Mesothelial cell of epicardium (in vitro differentiated cells): ENCODE data around the gene EHBP1L1. TPM values are rescaled to one million over a fixed set of nuclear protein-coding genes. Genes with fewer than 3 reads are reported as not detected.
A peak's percentile ranks its signal among the peaks of the same experiment; 100 is the strongest.

Experiments used
- DNase-seq, 2 experiments: peaks; one replicate each; pipeline ENCODE4 v3.0.0; 2021; ENCODE audit warnings: low spot score in 2 of 2; ENCODE audit not compliant: unreplicated experiment in 2 of 2
- H3K27ac Mint-ChIP-seq: 2 replicates; pipeline ENCODE4 v1.8.0; 2021; ENCODE audit warnings: mixed read lengths
- H3K27me3 Mint-ChIP-seq: 2 replicates; pipeline ENCODE4 v1.8.0; 2021; ENCODE audit warnings: low read depth, mixed read lengths
- H3K36me3 Mint-ChIP-seq: 2 replicates; pipeline ENCODE4 v1.8.0; 2021; ENCODE audit warnings: mixed read lengths
- H3K4me1 Mint-ChIP-seq: 2 replicates; pipeline ENCODE4 v1.8.0; 2021; ENCODE audit warnings: mixed read lengths
- H3K4me3 Mint-ChIP-seq: 2 replicates; pipeline ENCODE4 v1.8.0; 2021; ENCODE audit warnings: mild to moderate bottlenecking, moderate library complexity, mixed read lengths
- H3K9me3 Mint-ChIP-seq: 2 replicates; pipeline ENCODE4 v1.8.0; 2021; ENCODE audit warnings: mixed read lengths
- total RNA-seq: library from RNA; stranded (reverse); gene quantifications from 3 replicates; pipeline ENCODE4 v1.2.1, GENCODE V29; 2021
- TF ChIP-seq, protein P1 (sequence below): fragments of 200-600 bp; sonication (generic); IDR thresholded peaks from one replicate; pipeline ENCODE4 v1.5.0; 2021; ENCODE audit warnings: antibody characterized with exemption; ENCODE audit not compliant: unreplicated experiment

The EHBP1L1 gene
- total RNA-seq, 1 donor from 2014 or later = 35.2 TPM

DNA sequence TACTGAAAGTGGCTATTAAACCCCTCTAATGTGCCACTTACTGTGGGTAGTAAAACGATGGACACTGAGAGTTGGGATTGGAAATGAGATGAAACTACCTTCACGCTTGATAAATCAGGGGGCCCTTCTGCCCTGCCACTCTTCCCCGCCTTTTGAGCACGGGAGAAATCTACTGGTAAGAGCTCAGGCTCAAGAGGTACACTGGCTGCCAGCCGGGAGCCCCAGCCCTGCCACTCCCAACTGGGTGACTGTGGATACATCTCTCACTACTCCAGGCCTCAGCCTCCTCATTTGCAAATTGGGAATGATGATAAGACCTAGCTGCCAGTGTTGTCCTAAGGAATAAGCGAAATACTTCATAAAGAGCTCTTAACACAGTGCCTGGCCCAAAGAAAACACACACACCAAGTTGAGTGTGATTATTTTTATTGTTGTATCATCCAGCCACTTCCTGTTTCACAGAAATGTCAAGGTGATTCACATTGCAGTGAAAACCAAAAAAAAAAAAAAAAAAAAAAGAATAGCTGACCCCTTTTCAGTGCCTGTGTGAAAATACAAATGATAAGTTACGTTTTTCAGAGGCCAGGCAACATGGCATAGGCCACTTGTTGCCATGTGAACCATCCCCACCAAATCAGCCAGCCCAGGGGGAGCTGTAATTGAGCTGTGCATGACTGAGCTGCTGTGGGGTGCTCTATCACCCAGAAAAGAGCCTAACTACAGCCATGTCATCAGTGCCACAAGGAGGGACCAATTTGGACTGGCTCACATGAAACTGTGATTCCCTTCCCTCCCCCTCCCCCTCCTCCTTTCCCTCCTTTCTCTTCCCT, 10.0 kb upstream of the EHBP1L1 start:
- DNase-seq = no peak
- peak overlapping the region; percentile 16 for H3K27ac Mint-ChIP-seq

DNA sequence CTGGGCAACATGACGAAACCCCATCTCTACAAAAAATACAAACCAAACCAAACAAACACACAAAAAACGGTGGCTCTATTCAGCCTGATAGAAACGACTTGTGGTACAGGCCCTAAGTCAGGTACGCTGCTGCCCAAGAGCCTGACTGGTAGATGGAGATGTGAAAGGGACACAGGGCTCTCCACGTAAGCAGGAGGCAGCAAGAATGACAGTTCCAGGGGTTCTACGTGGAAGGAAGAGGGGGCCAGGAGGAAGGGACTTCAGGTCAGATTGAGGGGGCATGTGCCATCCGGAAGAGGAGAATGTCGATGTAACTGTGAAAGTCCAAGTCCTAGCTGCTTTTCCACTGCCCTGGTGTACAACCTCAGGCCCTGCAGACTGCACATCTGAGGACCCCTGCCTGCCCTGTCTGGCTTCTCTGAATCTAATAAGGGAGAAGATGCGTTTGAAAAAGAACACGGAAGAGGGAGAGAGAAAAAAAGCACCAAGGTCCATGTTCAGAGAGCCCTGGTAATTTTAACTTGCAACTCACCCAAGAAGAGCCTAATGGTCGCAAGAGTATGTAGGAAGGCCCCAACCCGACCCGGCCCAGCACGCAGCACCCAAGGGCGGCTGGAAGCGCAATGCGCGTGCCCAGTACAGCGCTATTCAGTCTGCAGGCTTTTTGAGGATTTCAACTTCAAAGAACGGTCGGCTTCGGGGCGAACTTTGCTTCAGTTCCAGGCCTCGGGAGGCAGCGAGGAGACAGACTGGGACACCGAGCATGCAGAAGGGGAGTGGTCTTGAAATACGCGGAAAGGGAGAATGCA, 6.5 kb upstream of the EHBP1L1 start:
- H3K27ac Mint-ChIP-seq = peak overlapping the region; percentile 100
- H3K9me3 Mint-ChIP-seq = no peaks in the 10 kb centered on the region
- no peaks in the 10 kb centered on the region for H3K36me3 Mint-ChIP-seq
- H3K27me3 Mint-ChIP-seq = no peaks in the 10 kb centered on the region
- TF ChIP-seq, protein P1, sequence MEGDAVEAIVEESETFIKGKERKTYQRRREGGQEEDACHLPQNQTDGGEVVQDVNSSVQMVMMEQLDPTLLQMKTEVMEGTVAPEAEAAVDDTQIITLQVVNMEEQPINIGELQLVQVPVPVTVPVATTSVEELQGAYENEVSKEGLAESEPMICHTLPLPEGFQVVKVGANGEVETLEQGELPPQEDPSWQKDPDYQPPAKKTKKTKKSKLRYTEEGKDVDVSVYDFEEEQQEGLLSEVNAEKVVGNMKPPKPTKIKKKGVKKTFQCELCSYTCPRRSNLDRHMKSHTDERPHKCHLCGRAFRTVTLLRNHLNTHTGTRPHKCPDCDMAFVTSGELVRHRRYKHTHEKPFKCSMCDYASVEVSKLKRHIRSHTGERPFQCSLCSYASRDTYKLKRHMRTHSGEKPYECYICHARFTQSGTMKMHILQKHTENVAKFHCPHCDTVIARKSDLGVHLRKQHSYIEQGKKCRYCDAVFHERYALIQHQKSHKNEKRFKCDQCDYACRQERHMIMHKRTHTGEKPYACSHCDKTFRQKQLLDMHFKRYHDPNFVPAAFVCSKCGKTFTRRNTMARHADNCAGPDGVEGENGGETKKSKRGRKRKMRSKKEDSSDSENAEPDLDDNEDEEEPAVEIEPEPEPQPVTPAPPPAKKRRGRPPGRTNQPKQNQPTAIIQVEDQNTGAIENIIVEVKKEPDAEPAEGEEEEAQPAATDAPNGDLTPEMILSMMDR = no peak
- peaks cover 45% of the 10 kb centered on the region for H3K4me1 Mint-ChIP-seq
- no peak for DNase-seq
- H3K4me3 Mint-ChIP-seq = peak overlapping the region; percentile 99

More for the DNA sequence above, 10.0 kb upstream of the EHBP1L1 start:
- no peaks in the 10 kb centered on the region for H3K27me3 Mint-ChIP-seq
- H3K9me3 Mint-ChIP-seq = no peaks in the 10 kb centered on the region
- peaks cover 34% of the 10 kb centered on the region for H3K4me1 Mint-ChIP-seq
- no peaks in the 10 kb centered on the region for H3K36me3 Mint-ChIP-seq
- no peak overlapping the region for H3K4me3 Mint-ChIP-seq
- TF ChIP-seq, protein P1 = no peak

DNA sequence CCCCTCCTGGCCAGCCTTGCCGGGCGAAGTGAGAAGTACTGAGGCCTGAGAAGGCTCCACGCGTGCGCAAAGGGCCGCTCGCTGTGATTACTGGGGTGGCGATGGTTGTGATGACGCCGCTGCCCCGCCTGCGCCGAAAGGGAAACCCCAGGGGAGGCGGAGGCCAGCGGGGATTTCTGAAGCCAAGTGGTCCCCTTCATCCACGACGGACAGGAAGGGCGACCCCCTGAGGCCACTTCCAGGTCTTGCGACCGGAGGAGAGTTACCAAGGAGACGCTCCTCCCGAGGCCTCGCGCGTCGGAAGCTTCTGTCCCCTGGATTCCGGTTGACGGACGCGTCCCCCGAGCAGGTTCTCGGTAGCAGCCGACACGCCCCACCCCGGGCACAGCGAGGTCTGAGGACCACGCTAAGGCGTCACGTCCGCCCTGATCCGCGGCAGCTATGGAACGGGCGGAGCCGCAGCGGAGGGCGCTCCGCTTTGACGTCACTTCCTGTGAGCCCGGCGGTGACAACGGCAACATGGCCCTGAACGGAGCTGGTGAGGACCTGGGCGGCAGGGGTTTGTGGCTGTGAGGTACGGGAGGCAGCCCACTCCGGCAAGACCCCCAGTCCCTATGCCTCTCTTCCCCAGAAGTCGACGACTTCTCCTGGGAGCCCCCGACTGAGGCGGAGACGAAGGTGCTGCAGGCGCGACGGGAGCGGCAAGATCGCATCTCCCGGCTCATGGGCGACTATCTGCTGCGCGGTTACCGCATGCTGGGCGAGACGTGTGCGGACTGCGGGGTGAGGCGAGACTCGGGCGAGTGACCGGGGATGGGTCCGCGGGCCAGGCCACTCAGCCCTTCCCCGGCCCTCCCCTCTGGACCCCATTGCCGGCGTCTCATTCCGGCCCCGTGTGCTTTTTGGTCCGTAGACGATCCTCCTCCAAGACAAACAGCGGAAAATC, 5.6 kb upstream of the EHBP1L1 start, which contains the start of gene ZNRD2:
Gene ZNRD2 (plus strand): TSS at position 505 of the 946 bp plus-strand sequence. CDS start 15 bp downstream, at position 520.
- TF ChIP-seq, protein P1 = peak; percentile 51
- Mint-ChIP-seq H3K36me3 (no peaks in the 10 kb centered on the region), H3K4me1 (peaks cover 52% of the 10 kb centered on the region), H3K27me3 (peaks cover 5% of the 10 kb centered on the region), H3K4me3 (peak within 1 kb of the TSS; percentile 99), H3K27ac (peak within 1 kb of the TSS; percentile 100), H3K9me3 (no peaks in the 10 kb centered on the region)
- peak; percentile 95 to 96 for DNase-seq

DNA sequence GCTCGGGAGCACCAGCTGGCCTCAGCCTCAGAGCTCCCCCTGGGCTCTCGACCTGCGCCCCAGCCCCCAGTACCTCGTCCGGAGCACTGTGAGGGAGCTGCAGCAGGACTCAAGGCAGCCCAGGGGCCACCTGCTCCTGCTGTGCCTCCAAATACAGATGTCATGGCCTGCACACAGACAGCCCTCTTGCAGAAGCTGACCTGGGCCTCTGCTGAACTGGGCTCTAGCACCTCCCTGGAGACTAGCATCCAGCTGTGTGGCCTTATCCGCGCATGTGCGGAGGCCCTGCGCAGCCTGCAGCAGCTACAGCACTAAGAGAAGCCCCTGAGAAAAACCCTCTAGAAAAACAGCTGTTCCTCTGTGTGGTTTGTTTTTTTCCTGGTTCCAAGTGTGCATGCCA, 4.4 kb upstream of the EHBP1L1 start:
- Mint-ChIP-seq H3K27me3 (peaks cover 7% of the 10 kb centered on the region), H3K9me3 (no peaks in the 10 kb centered on the region)
- no peak for DNase-seq

More for the DNA sequence above, 4.4 kb upstream of the EHBP1L1 start:
- peak overlapping the region; percentile 98 for H3K27ac Mint-ChIP-seq
- no peaks in the 10 kb centered on the region for H3K36me3 Mint-ChIP-seq
- H3K4me1 Mint-ChIP-seq = peaks cover 57% of the 10 kb centered on the region
- TF ChIP-seq, protein P1 = no peak
- H3K4me3 Mint-ChIP-seq = peak overlapping the region; percentile 99
